Non-pigmented ciliary epithelial cell (primary cell): ENCODE measurements around the gene BLTP3B.
"Not testable (repeated sequence)": the region's sequence is repeated elsewhere in the genome, so short reads cannot be mapped to it uniquely, and the experiment has no call there.

Experiments
- DNase-seq: peaks from one replicate; pipeline ENCODE4 v3.0.0-alpha.2; 2010; ENCODE audit warnings: low read depth

BLTP3B gene, protein sequence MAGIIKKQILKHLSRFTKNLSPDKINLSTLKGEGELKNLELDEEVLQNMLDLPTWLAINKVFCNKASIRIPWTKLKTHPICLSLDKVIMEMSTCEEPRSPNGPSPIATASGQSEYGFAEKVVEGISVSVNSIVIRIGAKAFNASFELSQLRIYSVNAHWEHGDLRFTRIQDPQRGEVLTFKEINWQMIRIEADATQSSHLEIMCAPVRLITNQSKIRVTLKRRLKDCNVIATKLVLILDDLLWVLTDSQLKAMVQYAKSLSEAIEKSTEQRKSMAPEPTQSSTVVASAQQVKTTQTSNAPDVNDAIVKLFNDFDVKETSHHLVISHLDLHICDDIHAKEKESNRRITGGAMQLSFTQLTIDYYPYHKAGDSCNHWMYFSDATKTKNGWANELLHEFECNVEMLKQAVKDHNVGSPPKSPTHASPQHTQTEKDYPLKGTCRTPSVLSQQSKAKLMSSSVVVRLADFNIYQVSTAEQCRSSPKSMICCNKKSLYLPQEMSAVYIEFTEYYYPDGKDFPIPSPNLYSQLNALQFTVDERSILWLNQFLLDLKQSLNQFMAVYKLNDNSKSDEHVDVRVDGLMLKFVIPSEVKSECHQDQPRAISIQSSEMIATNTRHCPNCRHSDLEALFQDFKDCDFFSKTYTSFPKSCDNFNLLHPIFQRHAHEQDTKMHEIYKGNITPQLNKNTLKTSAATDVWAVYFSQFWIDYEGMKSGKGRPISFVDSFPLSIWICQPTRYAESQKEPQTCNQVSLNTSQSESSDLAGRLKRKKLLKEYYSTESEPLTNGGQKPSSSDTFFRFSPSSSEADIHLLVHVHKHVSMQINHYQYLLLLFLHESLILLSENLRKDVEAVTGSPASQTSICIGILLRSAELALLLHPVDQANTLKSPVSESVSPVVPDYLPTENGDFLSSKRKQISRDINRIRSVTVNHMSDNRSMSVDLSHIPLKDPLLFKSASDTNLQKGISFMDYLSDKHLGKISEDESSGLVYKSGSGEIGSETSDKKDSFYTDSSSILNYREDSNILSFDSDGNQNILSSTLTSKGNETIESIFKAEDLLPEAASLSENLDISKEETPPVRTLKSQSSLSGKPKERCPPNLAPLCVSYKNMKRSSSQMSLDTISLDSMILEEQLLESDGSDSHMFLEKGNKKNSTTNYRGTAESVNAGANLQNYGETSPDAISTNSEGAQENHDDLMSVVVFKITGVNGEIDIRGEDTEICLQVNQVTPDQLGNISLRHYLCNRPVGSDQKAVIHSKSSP (N-terminal part only)

DNA sequence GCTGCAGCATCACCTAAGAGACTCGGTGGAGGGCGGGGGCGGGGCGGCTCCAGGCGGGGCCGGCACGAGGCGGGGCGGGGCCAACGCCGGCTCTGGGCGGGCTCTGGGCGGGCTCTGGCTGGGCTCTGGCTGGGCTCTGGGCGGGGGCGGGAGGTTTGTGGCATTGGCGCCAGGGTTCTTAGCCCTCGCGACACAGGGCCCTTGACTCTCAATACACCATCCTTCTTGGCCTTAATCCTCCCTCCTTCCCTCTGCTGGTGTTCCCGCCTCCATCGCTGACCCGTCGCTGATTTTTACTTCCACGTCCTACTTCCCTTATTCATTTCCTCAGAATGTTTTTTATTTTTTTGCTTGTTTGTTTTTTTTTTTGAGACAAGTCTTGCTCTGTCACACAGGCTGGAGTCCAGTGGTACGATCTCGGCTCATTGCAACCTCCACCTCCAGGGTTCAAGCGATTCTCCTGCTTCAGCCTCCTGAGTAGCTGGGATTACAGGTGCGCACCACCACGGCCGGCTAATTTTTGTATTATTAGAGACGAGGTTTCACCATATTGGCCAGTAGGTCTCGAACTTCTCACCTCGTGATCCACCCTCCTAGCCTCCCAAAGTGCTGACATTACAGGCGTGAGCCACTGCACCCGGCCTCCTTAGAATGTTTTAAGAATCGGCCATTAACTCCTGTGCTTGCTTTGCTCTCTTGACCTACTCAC is at the start of gene BLTP3B:
TSS of gene BLTP3B (minus strand) at position 24 of the 709 bp plus-strand sequence. CDS start 239 bp downstream, outside the sequence.
- no peak for DNase-seq

DNA sequence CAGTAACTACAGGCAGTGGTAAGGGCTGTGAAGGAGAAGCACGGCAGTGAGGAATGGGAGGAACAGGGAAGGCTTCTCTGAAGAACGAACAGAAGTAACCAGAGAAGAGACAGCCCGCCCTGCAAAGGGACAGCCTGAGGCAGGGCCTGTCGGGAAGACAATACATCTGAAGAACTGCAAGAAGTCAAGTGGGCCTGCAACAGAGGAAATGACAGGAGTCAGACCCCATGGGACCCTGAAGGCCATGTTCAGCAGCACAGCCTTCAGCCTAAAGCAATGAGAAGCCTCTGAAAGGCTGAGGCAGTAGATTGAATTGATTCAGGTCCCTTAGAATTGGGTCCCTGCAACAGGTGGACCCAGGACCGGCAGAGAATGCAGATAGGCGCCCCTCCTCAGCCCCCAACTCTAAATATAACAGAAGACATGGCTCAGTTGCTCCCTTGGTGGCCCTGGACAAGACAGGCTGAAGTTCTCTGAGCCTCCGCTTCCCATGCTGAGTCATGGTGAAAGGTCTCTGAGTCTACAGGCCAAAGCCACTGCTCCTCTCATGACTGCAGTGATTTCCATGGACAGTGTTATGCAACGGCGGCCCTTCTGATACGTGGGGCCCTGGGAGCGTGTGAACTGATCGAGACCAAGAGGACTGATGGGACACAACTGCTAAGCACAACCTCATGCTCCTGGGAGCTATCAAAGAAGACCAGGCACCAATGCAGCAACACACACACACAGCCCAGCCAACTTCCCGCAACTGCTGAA is 47.1 kb upstream of the BLTP3B start:
- no peak for DNase-seq

DNA sequence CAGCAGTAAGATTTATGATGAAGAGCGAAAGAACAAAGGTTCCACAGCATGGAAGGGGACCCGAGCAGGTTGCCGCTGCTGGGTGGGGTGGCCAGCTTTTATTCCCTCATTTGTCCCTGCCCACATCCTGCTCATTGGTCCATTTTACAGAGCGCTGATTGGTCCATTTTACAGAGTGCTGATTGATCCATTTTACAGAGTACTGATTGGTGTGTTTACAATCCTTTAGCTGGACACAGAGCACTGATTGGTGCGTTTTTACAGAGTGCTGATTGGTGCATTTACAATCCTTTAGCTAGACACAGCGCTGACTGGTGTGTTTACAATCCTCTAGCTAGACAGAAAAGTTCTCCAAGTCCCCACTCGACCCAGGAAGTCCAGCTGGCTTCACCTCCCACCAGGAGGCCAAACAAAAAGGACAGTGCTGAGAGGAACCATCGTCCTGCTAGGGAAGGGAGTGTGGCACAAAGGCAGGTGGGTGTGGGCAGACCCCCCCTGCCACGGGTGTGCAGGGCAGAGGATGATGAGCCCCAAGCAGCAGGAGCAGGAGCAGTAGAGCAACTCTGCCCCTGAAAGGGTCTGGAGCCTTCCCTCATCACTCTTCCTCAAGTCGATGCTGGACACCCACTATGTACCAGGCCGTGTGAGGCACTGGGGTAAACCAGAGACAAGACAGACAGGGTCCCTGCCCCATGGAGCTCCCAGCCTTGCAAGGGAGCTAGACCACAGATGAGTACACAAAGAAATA is 46.4 kb upstream of the BLTP3B start:
- DNase-seq = not testable (repeated sequence)

DNA sequence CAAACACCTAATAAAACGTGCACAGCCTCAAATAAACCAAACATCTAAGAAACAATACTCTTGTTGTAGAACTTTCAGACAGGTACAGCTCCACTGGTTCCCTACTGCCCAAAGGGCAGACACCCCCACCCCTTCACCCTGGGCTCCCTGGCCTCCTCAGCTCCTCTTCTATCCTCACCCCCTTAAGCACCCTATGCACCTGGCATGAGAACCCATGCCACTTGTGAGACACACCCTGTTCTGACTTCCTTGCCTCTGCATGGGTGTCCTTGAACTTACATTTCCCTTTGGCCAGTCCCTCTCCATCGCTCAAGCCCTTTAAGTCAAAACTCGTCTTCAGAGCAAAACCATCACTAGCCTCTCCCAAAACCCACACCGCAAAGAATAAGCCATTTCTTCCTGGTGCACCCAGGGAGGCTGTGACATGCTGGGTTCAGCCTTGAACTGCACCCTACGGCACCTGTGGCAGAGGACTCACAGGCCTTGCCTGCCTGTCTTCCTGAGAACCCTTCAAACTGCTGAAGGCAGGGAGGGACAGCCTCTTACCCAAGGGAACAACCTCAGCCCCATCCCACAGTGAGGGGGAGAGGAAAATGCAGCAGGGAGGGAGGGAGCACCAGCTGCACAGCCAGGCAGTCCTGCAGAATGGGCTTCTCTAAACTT is 45.3 kb upstream of the BLTP3B start:
- no peak for DNase-seq

DNA sequence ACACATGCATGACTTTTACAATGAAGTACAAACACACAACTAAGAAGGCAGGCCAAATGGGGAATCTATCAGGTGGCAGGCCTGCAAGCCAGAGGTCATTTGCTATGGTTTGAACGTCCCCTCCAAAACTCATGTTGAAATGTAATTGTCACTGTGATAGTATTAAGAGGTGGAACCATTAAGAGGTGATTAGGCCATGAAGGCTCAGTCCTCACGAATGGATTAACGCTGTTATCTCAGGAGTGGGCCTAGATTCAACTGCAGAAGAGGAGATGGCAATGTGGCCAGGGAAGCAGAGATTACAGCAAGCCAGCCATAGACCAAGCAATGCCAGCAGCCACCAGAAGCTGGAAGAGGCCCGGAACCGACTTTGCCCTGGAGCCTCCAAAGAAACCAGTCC is 44.4 kb upstream of the BLTP3B start:
- DNase-seq = no peak

DNA sequence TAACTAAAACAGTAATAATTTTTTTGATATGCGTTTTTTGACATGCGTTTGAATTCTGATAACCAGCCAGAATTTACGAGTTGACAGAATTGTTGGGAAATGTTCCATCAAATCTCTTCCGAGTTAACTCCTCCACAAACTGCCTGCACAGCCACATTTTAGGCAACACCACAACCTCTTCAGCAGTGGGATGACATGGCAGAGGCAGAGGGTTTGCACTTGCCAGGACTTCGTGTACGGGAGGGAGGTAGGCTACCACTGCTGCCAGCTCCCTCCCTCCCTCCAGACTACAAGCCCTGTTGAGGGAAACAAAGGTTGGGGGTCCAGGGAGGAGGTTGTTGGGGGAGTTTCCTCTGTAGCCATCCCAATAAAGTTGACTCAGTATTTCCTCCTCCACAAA is 43.4 kb upstream of the BLTP3B start:
- no peak for DNase-seq

DNA sequence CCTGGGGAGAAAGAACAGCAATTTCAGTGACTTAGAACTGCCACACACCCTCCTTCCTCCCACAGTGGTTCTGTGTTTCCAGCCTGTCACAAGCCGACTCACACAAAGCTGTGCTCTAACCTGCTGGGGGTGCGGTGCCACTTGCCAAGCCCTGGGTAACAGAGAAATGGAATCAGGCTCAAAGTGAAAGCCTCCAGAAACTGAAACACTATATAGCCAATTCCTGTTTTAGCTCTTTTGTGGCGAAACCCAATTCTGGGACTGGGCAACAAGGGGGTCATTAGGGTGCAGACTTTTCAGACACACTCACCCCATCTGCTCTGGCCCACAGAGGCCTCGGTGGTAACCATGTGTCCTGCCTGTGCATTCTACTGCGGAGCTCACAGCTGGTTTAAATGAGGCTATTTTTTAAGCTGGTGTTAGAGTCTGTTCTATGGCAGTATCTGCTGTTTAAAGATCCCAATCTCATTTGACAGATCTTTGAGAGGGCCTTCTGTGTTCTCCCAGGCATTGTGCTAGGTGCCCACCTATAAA is 42.8 kb upstream of the BLTP3B start:
- DNase-seq = no peak

DNA sequence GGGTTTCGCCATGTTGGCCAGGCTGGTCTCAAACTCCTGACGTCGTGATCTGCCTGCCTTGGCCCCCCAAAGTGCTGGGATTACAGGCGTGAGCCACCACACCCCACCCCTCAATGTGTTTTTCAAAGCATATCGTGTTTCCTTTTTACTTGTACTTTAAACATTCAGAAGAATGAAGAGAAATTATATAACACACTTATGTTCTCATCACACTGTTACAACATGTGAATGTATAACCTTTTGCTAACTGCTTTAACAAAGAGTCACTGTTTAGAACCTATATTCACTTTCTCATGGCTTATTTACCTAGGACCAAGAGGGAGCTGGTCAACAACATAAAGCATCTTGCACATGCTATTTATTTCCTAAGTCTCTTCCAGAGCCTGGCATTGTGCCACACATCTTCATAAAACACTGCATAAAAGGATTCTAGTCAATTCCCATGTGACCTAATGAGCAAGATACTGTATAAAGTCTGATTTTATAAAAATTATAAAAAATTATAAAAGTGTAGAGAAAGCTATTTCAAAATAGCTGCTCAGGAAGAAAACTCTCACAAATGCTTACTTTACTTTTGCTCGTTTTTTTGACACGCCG is 42.0 kb upstream of the BLTP3B start:
- DNase-seq = no peak

DNA sequence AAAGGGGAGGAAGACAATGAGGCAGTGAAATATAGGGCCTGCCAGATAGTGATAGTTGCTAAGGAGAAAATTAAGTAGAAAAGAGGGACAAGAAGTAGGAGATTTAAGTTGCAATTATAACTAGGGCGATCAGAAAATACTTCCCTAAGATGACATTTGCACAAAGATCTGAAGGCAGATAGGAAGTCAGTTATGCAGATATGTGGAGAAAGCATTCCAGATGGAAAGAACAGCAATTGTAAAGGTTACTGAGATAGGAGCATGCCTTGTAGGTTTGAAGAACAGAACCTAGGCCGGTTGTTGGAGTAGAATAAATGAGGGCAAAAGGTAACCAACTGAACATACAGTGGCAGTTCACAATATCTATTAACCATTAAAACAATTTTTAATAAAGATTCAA is 36.6 kb upstream of the BLTP3B start:
- no peak for DNase-seq

DNA sequence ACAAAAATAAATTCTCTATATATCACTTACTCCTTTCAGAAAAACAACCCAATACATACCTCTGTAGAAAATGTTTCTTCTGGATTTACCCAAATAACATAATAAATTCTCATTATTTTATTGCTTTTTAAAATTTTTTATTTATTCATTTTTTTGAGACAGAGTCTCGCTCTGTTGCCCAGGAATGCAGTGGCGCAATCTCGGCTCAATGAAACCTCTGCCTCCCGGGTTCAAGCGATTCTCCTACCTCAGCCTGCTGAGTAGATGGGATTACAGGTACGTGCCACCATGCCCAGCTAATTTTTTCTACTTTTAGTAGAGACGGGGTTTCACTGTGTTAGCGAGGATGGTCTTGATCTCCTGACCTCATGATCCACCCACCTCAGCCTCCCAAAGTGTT is 33.8 kb upstream of the BLTP3B start:
- not testable (repeated sequence) for DNase-seq

DNA sequence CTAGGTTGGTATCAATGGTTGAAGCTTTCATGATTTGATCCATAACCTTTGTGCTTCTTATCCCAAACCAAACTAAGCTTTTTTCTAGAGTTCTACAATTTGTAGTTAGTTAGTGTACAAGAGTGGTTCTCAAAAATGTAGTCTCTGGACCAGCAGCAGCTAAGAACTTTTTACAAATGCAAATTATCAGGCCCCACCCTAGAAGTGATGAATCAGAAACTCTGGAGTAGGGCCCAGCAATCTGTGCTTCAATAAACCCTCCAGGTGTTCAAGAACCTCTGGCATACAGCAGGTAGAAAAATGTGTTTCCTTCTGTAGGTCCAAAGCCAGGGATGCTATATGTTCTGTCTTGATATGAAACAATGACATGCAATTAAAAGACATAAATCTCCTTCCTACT is 31.8 kb upstream of the BLTP3B start:
- DNase-seq = no peak

DNA sequence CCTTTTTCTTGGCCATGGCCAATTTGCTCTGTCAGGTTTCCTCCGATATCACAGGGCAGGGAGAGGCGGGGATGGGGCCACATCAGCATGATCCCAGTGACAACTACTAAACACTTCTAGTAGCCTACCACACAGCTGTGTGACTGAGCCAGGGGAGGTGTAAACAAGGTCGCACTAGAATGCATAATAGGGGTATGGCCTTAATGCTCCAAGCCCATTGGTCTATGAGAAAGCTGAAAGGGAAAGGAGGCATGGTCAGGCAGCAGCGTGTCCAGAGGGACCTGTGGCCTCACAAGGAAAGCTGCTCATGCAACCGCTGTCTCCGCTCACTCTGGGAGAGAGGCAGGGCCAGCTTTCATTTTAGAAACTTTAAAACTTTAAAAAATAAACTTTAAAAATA is 30.4 kb upstream of the BLTP3B start:
- DNase-seq = no peak

DNA sequence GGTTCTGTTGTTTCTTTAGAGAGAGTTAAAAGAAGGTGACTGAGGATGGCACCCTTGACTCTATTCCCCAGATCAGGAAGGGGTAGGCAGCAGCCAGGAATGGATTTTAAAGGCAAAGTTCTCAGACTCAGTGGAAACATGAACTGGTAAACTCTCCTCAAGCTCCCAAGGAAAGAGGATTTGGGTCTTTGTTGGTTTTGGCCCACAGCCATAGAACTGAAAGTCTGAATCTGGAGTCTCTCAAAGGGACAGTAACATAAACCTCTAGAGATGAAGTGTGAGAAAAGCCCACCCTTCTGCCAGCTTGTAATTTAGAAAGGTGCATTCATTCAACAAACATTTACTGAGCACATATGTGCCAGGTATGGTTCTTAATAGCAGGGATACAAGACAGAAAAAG is 28.6 kb upstream of the BLTP3B start:
- no peak for DNase-seq

DNA sequence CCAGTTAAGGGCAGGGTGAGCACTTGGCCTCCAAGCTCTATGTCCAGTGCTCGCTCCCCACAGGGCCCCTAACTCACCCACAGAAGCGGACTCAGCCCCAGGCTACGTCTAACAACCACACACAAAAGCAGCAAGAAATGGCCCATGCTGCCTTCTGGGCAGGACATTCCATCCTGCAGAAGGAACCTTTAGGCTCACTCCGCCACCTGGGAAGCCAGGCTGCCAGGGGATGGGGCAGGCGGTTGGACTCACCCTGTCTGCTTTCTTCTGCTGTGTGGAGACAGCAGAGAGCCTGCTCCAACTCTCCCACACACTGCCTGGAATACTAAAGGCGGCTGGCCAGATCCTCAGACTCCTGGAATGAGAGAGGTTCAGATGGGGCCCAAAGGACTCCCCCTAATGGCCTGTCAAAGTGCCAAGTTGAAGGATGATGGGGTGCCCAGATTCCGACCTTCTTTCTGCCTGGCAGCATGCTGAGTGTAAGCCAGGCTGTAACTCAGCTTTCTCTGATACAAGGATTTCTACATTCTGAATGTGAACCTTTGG is 27.7 kb upstream of the BLTP3B start:
- no peak for DNase-seq

DNA sequence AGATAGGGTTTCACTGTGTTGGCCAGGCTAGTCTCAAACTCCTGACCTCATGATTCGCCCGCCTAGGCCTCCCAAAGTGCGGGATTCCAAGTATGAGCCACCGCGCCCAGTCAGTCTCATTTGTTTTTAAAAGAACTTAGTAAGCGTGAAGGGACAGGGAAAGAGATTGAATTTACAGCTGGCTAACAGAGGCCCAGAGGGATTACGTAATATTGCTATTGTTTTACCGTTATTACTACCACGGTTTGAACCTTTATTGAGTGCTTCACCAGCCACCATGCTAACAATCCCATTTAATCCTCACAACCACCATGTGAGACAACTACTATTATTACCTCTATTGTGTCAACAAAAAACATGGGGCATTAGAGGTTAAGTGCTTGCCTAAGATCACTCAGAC is 26.7 kb upstream of the BLTP3B start:
- no peak for DNase-seq

DNA sequence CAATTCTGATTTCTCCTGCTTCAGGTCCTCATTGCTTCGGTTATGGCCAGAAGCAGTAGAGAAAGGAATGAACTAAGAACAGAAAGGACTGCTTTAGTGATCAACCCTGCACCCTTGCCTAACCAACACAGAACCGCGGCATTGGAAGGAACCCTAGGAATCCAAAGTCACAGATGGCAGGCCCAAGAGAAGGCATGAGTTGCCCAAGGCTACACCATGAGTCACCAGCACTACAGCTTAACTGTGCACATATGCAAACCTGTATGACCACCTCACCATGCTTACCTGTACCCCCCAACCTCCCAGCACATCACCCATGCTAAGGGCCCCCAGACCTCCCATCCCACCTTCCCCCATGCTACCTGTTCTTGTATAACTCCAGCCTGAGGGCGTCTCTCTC is 25.9 kb upstream of the BLTP3B start:
- DNase-seq = no peak

DNA sequence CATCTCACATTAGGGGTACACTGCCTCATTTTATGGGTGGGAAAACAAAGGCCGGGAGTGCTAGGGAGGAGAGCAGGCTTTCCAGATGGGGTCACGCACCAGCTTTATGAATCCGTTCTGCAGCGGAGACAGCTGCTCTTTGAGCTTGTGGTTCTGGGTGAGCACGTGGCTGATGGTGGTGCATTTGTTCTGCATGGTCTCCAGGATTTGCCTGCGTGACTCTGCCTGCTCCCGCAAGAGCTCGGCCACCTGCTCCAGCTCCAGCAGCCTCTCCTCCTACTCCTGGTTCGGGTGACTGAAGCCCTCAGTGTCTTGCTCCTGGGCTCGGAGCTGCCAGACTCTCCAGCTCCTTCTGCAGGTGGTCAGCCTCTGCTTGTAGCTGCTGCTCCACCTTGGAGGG is 23.6 kb upstream of the BLTP3B start:
- no peak for DNase-seq

DNA sequence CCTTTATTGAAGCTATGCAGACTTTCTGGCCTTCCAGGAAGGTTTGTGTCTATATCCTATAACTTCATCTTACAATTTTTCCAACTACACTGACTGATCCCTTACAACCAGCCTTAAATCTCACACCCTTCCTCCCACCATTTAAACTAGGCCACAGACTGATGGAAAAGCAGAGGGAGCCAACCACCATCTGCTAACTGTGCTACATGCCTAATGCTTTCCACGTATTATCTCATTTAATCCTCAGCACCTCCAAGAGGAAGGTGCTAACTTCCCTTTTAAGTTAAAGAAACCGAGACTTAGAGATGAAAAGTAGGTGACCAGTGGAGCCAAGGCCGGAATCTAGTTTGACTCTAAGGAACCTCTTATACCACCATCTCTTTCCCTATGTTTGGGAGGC is 22.7 kb upstream of the BLTP3B start:
- DNase-seq = no peak
